GM21526 (cell line): Measurements from ENCODE around the gene CERS6.

ENCODE experiments used
- ATAC-seq: cut with Tn5 transposase; IDR thresholded peaks from one replicate; pipeline ENCODE4 v1.9.1; 2021; ENCODE audit warnings: moderate library complexity; ENCODE audit not compliant: unreplicated experiment, low FRiP score

The CERS6 gene

GRCh38 chr2:168814046-168814445 lies 358.0 kb downstream of the CERS6 start:
- no peak for ATAC-seq

- ATAC-seq = no peak
Observed at GRCh38 chr2:168814939-168815907, 359.2 kb downstream of the CERS6 start.

- ATAC-seq = no peak
Observed at GRCh38 chr2:168816369-168816768, 360.3 kb downstream of the CERS6 start.

GRCh38 chr2:168819050-168819715 lies 363.1 kb downstream of the CERS6 start:
- no peak for ATAC-seq

- no peak for ATAC-seq
Observed at GRCh38 chr2:168819829-168820489, 363.9 kb downstream of the CERS6 start.

- ATAC-seq = no peak
Observed at GRCh38 chr2:168821577-168821976, 365.5 kb downstream of the CERS6 start.

- no peak for ATAC-seq
Observed at GRCh38 chr2:168821992-168822391, 365.9 kb downstream of the CERS6 start.
